ENCODE results near the gene CCT5. TPM values are rescaled to one million over a fixed set of nuclear protein-coding genes. Genes with fewer than 3 reads are reported as not detected.
"Not testable (repeated sequence)": the region's sequence is repeated elsewhere in the genome, so short reads cannot be mapped to it uniquely, and the experiment has no call there.

CCT5 gene
- total RNA-seq, 1 donor from 2014 or later, result 212 TPM

- Histone ChIP-seq H3K36me3 (ENCODE audit: control insufficient read depth in 3 of 3, insufficient read depth in 3 of 3, low read length in 3 of 3) (no peaks in the 10 kb centered on the region), H3K27me3 (ENCODE audit: control insufficient read depth in 3 of 3, insufficient read depth in 3 of 3, low read length in 3 of 3) (no peaks in the 10 kb centered on the region), H3K4me3 (ENCODE audit: low read length in 3 of 3) (peak overlapping the region; percentile 80 to 91 (median 84)), H3K9ac (ENCODE audit: low read depth in 1 of 3, low read length in 3 of 3) (peak overlapping the region; percentile 52 to 92 (median 78)), H3K27ac (ENCODE audit: low read depth, low read length) (peak overlapping the region; percentile 80), H3K9me3 (ENCODE audit: control insufficient read depth in 3 of 3, low read length in 3 of 3) (no peaks in the 10 kb centered on the region), H3K4me1 (ENCODE audit: control insufficient read depth in 3 of 3, insufficient read depth in 3 of 3, low read length in 3 of 3) (peaks cover 38 to 53% (median 53%) of the 10 kb centered on the region in 3 donors)
Measured at GRCh38 chr5:10306114-10306513, 56.0 kb downstream of the CCT5 start.

- Histone ChIP-seq H3K27me3 (ENCODE audit: control insufficient read depth in 3 of 3, insufficient read depth in 3 of 3, low read length in 3 of 3) (no peaks in the 10 kb centered on the region), H3K4me1 (ENCODE audit: control insufficient read depth in 3 of 3, insufficient read depth in 3 of 3, low read length in 3 of 3) (peaks cover 42 to 60% (median 56%) of the 10 kb centered on the region in 3 donors), H3K9ac (ENCODE audit: low read depth in 1 of 3, low read length in 3 of 3) (peak overlapping the region; percentile 79 to 97 (median 92)), H3K9me3 (ENCODE audit: control insufficient read depth in 3 of 3, low read length in 3 of 3) (no peaks in the 10 kb centered on the region), H3K4me3 (ENCODE audit: low read length in 3 of 3) (peak overlapping the region; percentile 80 to 91 (median 84)), H3K27ac (ENCODE audit: low read depth, low read length) (peak overlapping the region; percentile 80), H3K36me3 (ENCODE audit: control insufficient read depth in 3 of 3, insufficient read depth in 3 of 3, low read length in 3 of 3) (no peaks in the 10 kb centered on the region)
Measured at GRCh38 chr5:10306806-10307205, 56.7 kb downstream of the CCT5 start.

GRCh38 chr5:10307206-10308148, 57.4 kb downstream of the CCT5 start, which contains the start of gene CMBL:
CMBL (minus strand) TSS chr5:10307902; CDS start chr5:10290762, 17,140 bp downstream.
- no peaks in the 10 kb centered on the region for H3K9me3 ChIP-seq (ENCODE audit: control insufficient read depth in 3 of 3, low read length in 3 of 3)
- no peaks in the 10 kb centered on the region for H3K36me3 ChIP-seq (ENCODE audit: control insufficient read depth in 3 of 3, insufficient read depth in 3 of 3, low read length in 3 of 3)
- peak within 1 kb of the TSS; percentile 79 to 97 (median 92) for H3K9ac ChIP-seq (ENCODE audit: low read depth in 1 of 3, low read length in 3 of 3)
- no peaks in the 10 kb centered on the region for H3K27me3 ChIP-seq (ENCODE audit: control insufficient read depth in 3 of 3, insufficient read depth in 3 of 3, low read length in 3 of 3)
- peak within 1 kb of the TSS; percentile 80 for H3K27ac ChIP-seq (ENCODE audit: low read depth, low read length)
- H3K4me1 ChIP-seq (ENCODE audit: control insufficient read depth in 3 of 3, insufficient read depth in 3 of 3, low read length in 3 of 3), result peaks cover 38 to 62% (median 54%) of the 10 kb centered on the region in 3 donors
- peak within 1 kb of the TSS; percentile 80 to 91 (median 84) for H3K4me3 ChIP-seq (ENCODE audit: low read length in 3 of 3)

- H3K4me1 ChIP-seq (ENCODE audit: control insufficient read depth in 3 of 3, insufficient read depth in 3 of 3, low read length in 3 of 3), result peaks cover 34 to 55% (median 43%) of the 10 kb centered on the region in 3 donors
- peak overlapping the region; percentile 42 for H3K27ac ChIP-seq (ENCODE audit: low read depth, low read length)
- no peak overlapping the region for H3K4me3 ChIP-seq (ENCODE audit: low read length in 3 of 3)
- no peaks in the 10 kb centered on the region for H3K9me3 ChIP-seq (ENCODE audit: control insufficient read depth in 3 of 3, low read length in 3 of 3)
- no peak overlapping the region for H3K9ac ChIP-seq (ENCODE audit: low read depth in 1 of 3, low read length in 3 of 3)
- H3K27me3 ChIP-seq (ENCODE audit: control insufficient read depth in 3 of 3, insufficient read depth in 3 of 3, low read length in 3 of 3), result no peaks in the 10 kb centered on the region
- H3K36me3 ChIP-seq (ENCODE audit: control insufficient read depth in 3 of 3, insufficient read depth in 3 of 3, low read length in 3 of 3), result no peaks in the 10 kb centered on the region
Measured at GRCh38 chr5:10308844-10309243, 58.8 kb downstream of the CCT5 start.

GRCh38 chr5:10310066-10310779, 60.1 kb downstream of the CCT5 start:
- peak overlapping the region; percentile 42 for H3K27ac ChIP-seq (ENCODE audit: low read depth, low read length)
- H3K4me1 ChIP-seq (ENCODE audit: control insufficient read depth in 3 of 3, insufficient read depth in 3 of 3, low read length in 3 of 3), result peaks cover 37 to 54% (median 38%) of the 10 kb centered on the region in 3 donors
- H3K9ac ChIP-seq (ENCODE audit: low read depth in 1 of 3, low read length in 3 of 3), result peak overlapping the region in 1 of 3 donors; percentile 2
- H3K27me3 ChIP-seq (ENCODE audit: control insufficient read depth in 3 of 3, insufficient read depth in 3 of 3, low read length in 3 of 3), result no peaks in the 10 kb centered on the region
- H3K4me3 ChIP-seq (ENCODE audit: low read length in 3 of 3), result no peak overlapping the region
- no peaks in the 10 kb centered on the region for H3K9me3 ChIP-seq (ENCODE audit: control insufficient read depth in 3 of 3, low read length in 3 of 3)
- no peaks in the 10 kb centered on the region for H3K36me3 ChIP-seq (ENCODE audit: control insufficient read depth in 3 of 3, insufficient read depth in 3 of 3, low read length in 3 of 3)

- not testable (repeated sequence) for H3K27me3 ChIP-seq (ENCODE audit: control insufficient read depth in 3 of 3, insufficient read depth in 3 of 3, low read length in 3 of 3); H3K9ac ChIP-seq (ENCODE audit: low read depth in 1 of 3, low read length in 3 of 3); H3K9me3 ChIP-seq (ENCODE audit: control insufficient read depth in 3 of 3, low read length in 3 of 3); H3K36me3 ChIP-seq (ENCODE audit: control insufficient read depth in 3 of 3, insufficient read depth in 3 of 3, low read length in 3 of 3); H3K4me3 ChIP-seq (ENCODE audit: low read length in 3 of 3)
- Histone ChIP-seq H3K27ac (ENCODE audit: low read depth, low read length) (peak overlapping the region; percentile 63), H3K4me1 (ENCODE audit: control insufficient read depth in 3 of 3, insufficient read depth in 3 of 3, low read length in 3 of 3) (peaks cover 33 to 56% (median 38%) of the 10 kb centered on the region in 3 donors)
Measured at GRCh38 chr5:10310835-10311570, 60.9 kb downstream of the CCT5 start.

GRCh38 chr5:10311595-10312425, 61.7 kb downstream of the CCT5 start:
- H3K27me3 ChIP-seq (ENCODE audit: control insufficient read depth in 3 of 3, insufficient read depth in 3 of 3, low read length in 3 of 3), result no peaks in the 10 kb centered on the region
- H3K4me3 ChIP-seq (ENCODE audit: low read length in 3 of 3), result no peak overlapping the region
- no peaks in the 10 kb centered on the region for H3K9me3 ChIP-seq (ENCODE audit: control insufficient read depth in 3 of 3, low read length in 3 of 3)
- peaks cover 25 to 54% (median 30%) of the 10 kb centered on the region in 3 donors for H3K4me1 ChIP-seq (ENCODE audit: control insufficient read depth in 3 of 3, insufficient read depth in 3 of 3, low read length in 3 of 3)
- no peaks in the 10 kb centered on the region for H3K36me3 ChIP-seq (ENCODE audit: control insufficient read depth in 3 of 3, insufficient read depth in 3 of 3, low read length in 3 of 3)
- H3K27ac ChIP-seq (ENCODE audit: low read depth, low read length), result peak overlapping the region; percentile 9
- no peak overlapping the region for H3K9ac ChIP-seq (ENCODE audit: low read depth in 1 of 3, low read length in 3 of 3)

- Histone ChIP-seq H3K4me1 (ENCODE audit: control insufficient read depth in 3 of 3, insufficient read depth in 3 of 3, low read length in 3 of 3) (peaks cover 32 to 67% (median 41%) of the 10 kb centered on the region in 3 donors), H3K27ac (ENCODE audit: low read depth, low read length) (peak overlapping the region; percentile 50)
Measured at GRCh38 chr5:10315201-10315600, 65.1 kb downstream of the CCT5 start.

More at GRCh38 chr5:10315201-10315600, 65.1 kb downstream of the CCT5 start:
- no peak overlapping the region for H3K4me3 ChIP-seq (ENCODE audit: low read length in 3 of 3)
- no peaks in the 10 kb centered on the region for H3K9me3 ChIP-seq (ENCODE audit: control insufficient read depth in 3 of 3, low read length in 3 of 3)
- peak overlapping the region in 1 of 3 donors; percentile 57 for H3K9ac ChIP-seq (ENCODE audit: low read depth in 1 of 3, low read length in 3 of 3)
- no peaks in the 10 kb centered on the region for H3K27me3 ChIP-seq (ENCODE audit: control insufficient read depth in 3 of 3, insufficient read depth in 3 of 3, low read length in 3 of 3)
- no peaks in the 10 kb centered on the region for H3K36me3 ChIP-seq (ENCODE audit: control insufficient read depth in 3 of 3, insufficient read depth in 3 of 3, low read length in 3 of 3)

All from skeletal muscle tissue (tissue), 4 donors.